ENCODE data around the gene KRT84. TPM values are rescaled to one million over a fixed set of nuclear protein-coding genes. Genes with fewer than 3 reads are reported as not detected.

KRT84 gene
- total RNA-seq, 1 experiment from 2014 or later = not detected

DNA sequence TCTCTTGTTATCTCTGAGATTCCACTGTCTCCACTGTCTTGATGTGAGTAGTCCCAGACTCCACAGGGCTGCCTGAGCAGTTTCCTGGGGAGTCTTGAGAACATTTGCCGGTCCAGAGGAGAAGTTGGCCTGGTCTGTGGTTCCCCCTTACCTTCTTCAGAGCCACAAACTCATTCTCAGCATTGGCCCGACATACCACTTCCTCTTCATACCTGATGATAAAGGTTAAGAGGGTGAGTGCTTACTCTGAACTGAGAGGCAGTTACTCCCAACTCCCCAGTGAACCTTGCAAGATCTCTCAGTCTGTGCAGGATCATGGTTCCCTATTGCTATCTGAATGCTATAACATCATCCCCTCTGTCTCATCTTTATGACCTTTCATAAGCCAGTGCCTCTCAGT is 2.6 kb downstream of the KRT84 start:
- H3K36me3 ChIP-seq (ENCODE audit: control insufficient read depth in 1 of 2, insufficient read depth in 2 of 2, low read length in 2 of 2) = no peaks in the 10 kb centered on the region
- ATAC-seq (no peak), DNase-seq (ENCODE audit: low read depth, low spot score) (no peak)
- RAD21 ChIA-PET (ENCODE audit: low non-redundant PET in 1 of 2, low total read pairs in 2 of 2, uncharacterized antibody in 2 of 2, unreplicated experiment in 2 of 2) = interaction anchor here in 1 of 2 experiments (0.6 kb wide), 1 partner anchor 483 kb away, joined by 3 read pairs; no protein-coding TSS in a partner anchor
- H3K9me2 ChIP-seq (ENCODE audit: insufficient read depth) = no peaks in the 10 kb centered on the region
- H2AFZ ChIP-seq (ENCODE audit: low read depth, low read length, poor library complexity, severe bottlenecking) = no peak overlapping the region
- H3K27ac ChIP-seq (ENCODE audit: low read depth, low read length) = no peak overlapping the region
- no peak overlapping the region for H3K9ac ChIP-seq (ENCODE audit: low read length)
- H3K9me3 ChIP-seq (ENCODE audit: control insufficient read depth in 1 of 2, insufficient read depth in 1 of 2, low read depth in 1 of 2, low read length in 2 of 2) = no peaks in the 10 kb centered on the region
- POLR2A ChIA-PET = no interaction called here
- H3K4me2 ChIP-seq (ENCODE audit: low read length) = no peak overlapping the region
- CTCF ChIA-PET = interaction anchor here (1.1 to 1.5 kb wide), 2 partner anchors 11 to 225 kb away, joined by 3 to 4 read pairs; no protein-coding TSS in a partner anchor
- H3K79me2 ChIP-seq (ENCODE audit: insufficient read depth, low read length) = no peaks in the 10 kb centered on the region
- intact Hi-C loops (cut with micrococcal nuclease) = no loop called here
- H3K27me3 ChIP-seq (ENCODE audit: insufficient read depth, low read length) = no peaks in the 10 kb centered on the region
- TF ChIP-seq SRF (IDR thresholded peaks at IDR 0.05; ENCODE audit: low read depth) = no peak
- BruUV-seq (replicated peaks) = no TSS peak
- H4K20me1 ChIP-seq (ENCODE audit: insufficient read depth) = no peaks in the 10 kb centered on the region
- H3K4me1 ChIP-seq (ENCODE audit: control insufficient read depth in 1 of 2, insufficient read depth in 2 of 2, low read length in 2 of 2) = no peaks in the 10 kb centered on the region
- H3K4me3 ChIP-seq (replicated peaks in 1 of 2; ENCODE audit: low read depth in 1 of 2, low read length in 2 of 2) = no peak overlapping the region

DNA sequence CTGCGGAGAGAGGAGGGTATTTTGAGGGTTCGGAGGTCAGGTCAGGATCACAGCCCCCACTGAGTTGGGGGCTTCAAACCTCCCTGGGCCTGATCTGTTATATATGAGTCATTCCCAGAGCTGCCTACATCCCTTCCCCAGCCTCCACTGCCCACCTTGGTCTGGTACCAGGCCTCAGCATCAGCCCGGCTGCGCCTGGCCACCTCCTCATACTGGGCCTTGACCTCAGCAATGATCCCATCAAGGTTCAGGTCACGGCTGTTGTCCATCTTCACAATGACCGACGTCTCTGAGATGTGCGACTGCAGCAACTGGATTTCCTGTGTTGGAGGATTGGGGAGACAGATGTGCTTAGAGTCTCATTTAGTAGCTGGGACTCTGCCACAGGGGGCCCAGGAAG is 4.2 kb downstream of the KRT84 start:
- POLR2A ChIA-PET = no interaction called here
- no peaks in the 10 kb centered on the region for H3K36me3 ChIP-seq (ENCODE audit: control insufficient read depth in 1 of 2, insufficient read depth in 2 of 2, low read length in 2 of 2)
- H3K4me1 ChIP-seq (ENCODE audit: control insufficient read depth in 1 of 2, insufficient read depth in 2 of 2, low read length in 2 of 2) = no peaks in the 10 kb centered on the region
- H3K9me2 ChIP-seq (ENCODE audit: insufficient read depth) = no peaks in the 10 kb centered on the region
- TF ChIP-seq JUND (IDR thresholded peaks at IDR 0.05) (no peak), ELF1 (IDR thresholded peaks at IDR 0.05; ENCODE audit: borderline replicate concordance, low read depth) (no peak), EZH2phosphoT487 (IDR thresholded peaks at IDR 0.05; ENCODE audit: borderline replicate concordance) (no peak), RAD21 (IDR thresholded peaks at IDR 0.05; ENCODE audit: low read depth) (no peak), POLR2A (IDR thresholded peaks at IDR 0.05; ENCODE audit: borderline replicate concordance, extremely low read depth, insufficient read depth, insufficient read length) (no peak), EGR1 (IDR thresholded peaks at IDR 0.05; ENCODE audit: low read depth) (no peak), SP1 (IDR thresholded peaks at IDR 0.05; ENCODE audit: low read depth) (no peak), CEBPB (IDR thresholded peaks at IDR 0.05; ENCODE audit: low read depth) (no peak), EZH2 (IDR thresholded peaks at IDR 0.05) (no peak), SIN3A (IDR thresholded peaks at IDR 0.05; ENCODE audit: low read depth) (no peak), CBX3 (IDR thresholded peaks at IDR 0.05; ENCODE audit: low read depth) (no peak), ZFX (IDR thresholded peaks at IDR 0.05) (no peak), FOSL1 (IDR thresholded peaks at IDR 0.05; ENCODE audit: low read depth) (no peak), POLR2AphosphoS5 (IDR thresholded peaks at IDR 0.05; ENCODE audit: low read depth, low read length) (no peak), ZNF274 (IDR thresholded peaks at IDR 0.05; ENCODE audit: low read depth, low read length) (no peak)
- TF ChIP-seq, protein P1, sequence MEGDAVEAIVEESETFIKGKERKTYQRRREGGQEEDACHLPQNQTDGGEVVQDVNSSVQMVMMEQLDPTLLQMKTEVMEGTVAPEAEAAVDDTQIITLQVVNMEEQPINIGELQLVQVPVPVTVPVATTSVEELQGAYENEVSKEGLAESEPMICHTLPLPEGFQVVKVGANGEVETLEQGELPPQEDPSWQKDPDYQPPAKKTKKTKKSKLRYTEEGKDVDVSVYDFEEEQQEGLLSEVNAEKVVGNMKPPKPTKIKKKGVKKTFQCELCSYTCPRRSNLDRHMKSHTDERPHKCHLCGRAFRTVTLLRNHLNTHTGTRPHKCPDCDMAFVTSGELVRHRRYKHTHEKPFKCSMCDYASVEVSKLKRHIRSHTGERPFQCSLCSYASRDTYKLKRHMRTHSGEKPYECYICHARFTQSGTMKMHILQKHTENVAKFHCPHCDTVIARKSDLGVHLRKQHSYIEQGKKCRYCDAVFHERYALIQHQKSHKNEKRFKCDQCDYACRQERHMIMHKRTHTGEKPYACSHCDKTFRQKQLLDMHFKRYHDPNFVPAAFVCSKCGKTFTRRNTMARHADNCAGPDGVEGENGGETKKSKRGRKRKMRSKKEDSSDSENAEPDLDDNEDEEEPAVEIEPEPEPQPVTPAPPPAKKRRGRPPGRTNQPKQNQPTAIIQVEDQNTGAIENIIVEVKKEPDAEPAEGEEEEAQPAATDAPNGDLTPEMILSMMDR (IDR thresholded peaks at IDR 0.05 in 2 of 3, conservative IDR thresholded peaks at IDR 0.05 in 1 of 3; ENCODE audit: borderline replicate concordance in 1 of 3, insufficient read depth in 1 of 3, low read depth in 2 of 3, low read length in 2 of 3) = no peak
- TF ChIP-seq, protein P2, sequence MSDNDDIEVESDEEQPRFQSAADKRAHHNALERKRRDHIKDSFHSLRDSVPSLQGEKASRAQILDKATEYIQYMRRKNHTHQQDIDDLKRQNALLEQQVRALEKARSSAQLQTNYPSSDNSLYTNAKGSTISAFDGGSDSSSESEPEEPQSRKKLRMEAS (IDR thresholded peaks at IDR 0.05) = no peak
- TF ChIP-seq, protein P3, sequence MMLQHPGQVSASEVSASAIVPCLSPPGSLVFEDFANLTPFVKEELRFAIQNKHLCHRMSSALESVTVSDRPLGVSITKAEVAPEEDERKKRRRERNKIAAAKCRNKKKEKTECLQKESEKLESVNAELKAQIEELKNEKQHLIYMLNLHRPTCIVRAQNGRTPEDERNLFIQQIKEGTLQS (IDR thresholded peaks at IDR 0.05) = no peak
- H3K79me2 ChIP-seq (ENCODE audit: insufficient read depth, low read length) = no peaks in the 10 kb centered on the region
- H3K4me2 ChIP-seq (ENCODE audit: low read length) = no peak overlapping the region
- no peak for ATAC-seq
- RAD21 ChIA-PET (ENCODE audit: low non-redundant PET in 1 of 2, low total read pairs in 2 of 2, uncharacterized antibody in 2 of 2, unreplicated experiment in 2 of 2) = no interaction called here
- no peaks in the 10 kb centered on the region for H4K20me1 ChIP-seq (ENCODE audit: insufficient read depth)
- no peak for DNase-seq (ENCODE audit: low read depth, low spot score)
- CTCF ChIA-PET = interaction anchor here (1.0 to 2.9 kb wide), 6 partner anchors 8 to 496 kb away, joined by 4 to 16 read pairs (median 8); no protein-coding TSS in a partner anchor
- intact Hi-C loops (cut with micrococcal nuclease) = no loop called here
- H3K27ac ChIP-seq (ENCODE audit: low read depth, low read length) = no peak overlapping the region
- no peaks in the 10 kb centered on the region for H3K9me3 ChIP-seq (ENCODE audit: control insufficient read depth in 1 of 2, insufficient read depth in 1 of 2, low read depth in 1 of 2, low read length in 2 of 2)
- H2AFZ ChIP-seq (ENCODE audit: low read depth, low read length, poor library complexity, severe bottlenecking) = no peak overlapping the region
- no peaks in the 10 kb centered on the region for H3K27me3 ChIP-seq (ENCODE audit: insufficient read depth, low read length)
- BruUV-seq (replicated peaks) = no TSS peak
- H3K9ac ChIP-seq (ENCODE audit: low read length) = no peak overlapping the region
- no peak overlapping the region for H3K4me3 ChIP-seq (replicated peaks in 1 of 2; ENCODE audit: low read depth in 1 of 2, low read length in 2 of 2)

Measured in HCT116 (cell line).